C4-2B (cell line): ENCODE results near the gene NEK11.

Experiments used
- ZFX ChIP-seq: fragments of 450-650 bp; IDR thresholded peaks from 2 replicates; pipeline ENCODE4 v1.6.1; 2017
- TF ChIP-seq, protein P1 (sequence below): fragments of 450-650 bp; conservative IDR thresholded peaks from 2 replicates; pipeline ENCODE4 v1.5.1; 2017; ENCODE audit warnings: mild to moderate bottlenecking

DNA sequence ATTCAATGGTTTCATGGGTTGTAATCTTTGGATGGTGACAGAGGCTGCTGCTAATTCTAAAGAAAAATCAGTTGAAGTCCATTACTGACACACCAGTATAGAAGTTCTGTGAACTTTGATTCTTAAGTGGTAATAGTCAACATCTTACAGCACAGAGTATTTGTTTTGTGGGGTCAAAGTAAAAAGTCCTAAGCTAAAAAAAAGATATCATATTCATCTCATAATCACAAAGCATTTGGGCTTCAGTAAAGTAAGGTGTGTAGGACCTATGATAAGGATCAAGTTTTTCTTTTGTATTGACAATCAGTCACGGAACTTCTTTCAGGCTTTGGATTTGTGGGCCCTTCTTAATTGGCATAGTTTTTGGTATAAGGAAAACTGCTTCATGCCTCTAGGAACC is 1.1 kb upstream of the NEK11 start:
- TF ChIP-seq, protein P1, sequence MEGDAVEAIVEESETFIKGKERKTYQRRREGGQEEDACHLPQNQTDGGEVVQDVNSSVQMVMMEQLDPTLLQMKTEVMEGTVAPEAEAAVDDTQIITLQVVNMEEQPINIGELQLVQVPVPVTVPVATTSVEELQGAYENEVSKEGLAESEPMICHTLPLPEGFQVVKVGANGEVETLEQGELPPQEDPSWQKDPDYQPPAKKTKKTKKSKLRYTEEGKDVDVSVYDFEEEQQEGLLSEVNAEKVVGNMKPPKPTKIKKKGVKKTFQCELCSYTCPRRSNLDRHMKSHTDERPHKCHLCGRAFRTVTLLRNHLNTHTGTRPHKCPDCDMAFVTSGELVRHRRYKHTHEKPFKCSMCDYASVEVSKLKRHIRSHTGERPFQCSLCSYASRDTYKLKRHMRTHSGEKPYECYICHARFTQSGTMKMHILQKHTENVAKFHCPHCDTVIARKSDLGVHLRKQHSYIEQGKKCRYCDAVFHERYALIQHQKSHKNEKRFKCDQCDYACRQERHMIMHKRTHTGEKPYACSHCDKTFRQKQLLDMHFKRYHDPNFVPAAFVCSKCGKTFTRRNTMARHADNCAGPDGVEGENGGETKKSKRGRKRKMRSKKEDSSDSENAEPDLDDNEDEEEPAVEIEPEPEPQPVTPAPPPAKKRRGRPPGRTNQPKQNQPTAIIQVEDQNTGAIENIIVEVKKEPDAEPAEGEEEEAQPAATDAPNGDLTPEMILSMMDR: no peak
- TF ChIP-seq ZFX: no peak
